Progenitor cell of endocrine pancreas (in vitro differentiated cells): ENCODE measurements around the gene ZNF10. TPM values are rescaled to one million over a fixed set of nuclear protein-coding genes. Genes with fewer than 3 reads are reported as not detected.

Experiments used
- DNase-seq: peaks from one replicate; pipeline ENCODE4 v3.0.0; 2021; ENCODE audit warnings: low spot score; ENCODE audit not compliant: unreplicated experiment
- H3K27ac Mint-ChIP-seq: 2 replicates; pipeline ENCODE4 v1.8.0; 2021; ENCODE audit warnings: mild to moderate bottlenecking, moderate library complexity, mixed read lengths
- H3K27me3 Mint-ChIP-seq: 2 replicates; pipeline ENCODE4 v1.8.0; 2021; ENCODE audit warnings: mixed read lengths
- H3K36me3 Mint-ChIP-seq: 2 replicates; pipeline ENCODE4 v1.8.0; 2022; ENCODE audit warnings: mixed read lengths; ENCODE audit not compliant: insufficient read depth
- H3K4me1 Mint-ChIP-seq: 2 replicates; pipeline ENCODE4 v1.8.0; 2021; ENCODE audit warnings: low read depth, mixed read lengths
- H3K4me3 Mint-ChIP-seq: 2 replicates; pipeline ENCODE4 v1.8.0; 2021; ENCODE audit warnings: low read depth, mild to moderate bottlenecking, moderate library complexity, mixed read lengths
- H3K9me3 Mint-ChIP-seq: 2 replicates; pipeline ENCODE4 v1.8.0; 2021; ENCODE audit warnings: low read depth, mixed read lengths
- total RNA-seq: library from RNA; stranded (reverse); gene quantifications from 2 replicates; pipeline ENCODE4 v1.2.1, GENCODE V29; 2021
- TF ChIP-seq, protein P1 (sequence below): fragments of 200-600 bp; sonication (generic); IDR thresholded peaks from one replicate; pipeline ENCODE4 v1.5.0; 2021; ENCODE audit warnings: antibody characterized with exemption, mild to moderate bottlenecking; ENCODE audit not compliant: unreplicated experiment

ZNF10 gene
- total RNA-seq, 1 donor from 2014 or later, result 24.6 TPM

DNA sequence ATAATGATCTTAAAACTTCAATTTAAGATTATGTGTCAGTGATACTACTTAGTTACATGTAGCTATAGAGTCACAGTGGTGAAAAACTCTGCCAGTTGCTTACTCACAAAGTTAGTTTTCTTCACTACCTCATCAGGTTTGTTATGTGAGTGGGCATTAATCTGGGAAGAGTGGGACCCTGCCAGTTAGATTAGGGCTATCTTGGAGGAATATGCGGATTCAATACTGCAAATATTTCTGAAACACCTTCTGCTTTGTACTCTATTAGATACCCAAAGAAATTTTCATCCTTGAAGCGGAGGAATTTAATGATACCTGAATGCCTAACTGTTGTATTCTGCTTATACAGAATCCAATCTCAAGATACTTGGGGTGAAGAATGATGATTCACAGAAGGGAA is 76.0 kb downstream of the ZNF10 start:
- H3K9me3 Mint-ChIP-seq, result peaks cover 54% of the 10 kb centered on the region

More for the DNA sequence above, 76.0 kb downstream of the ZNF10 start:
- H3K4me3 Mint-ChIP-seq, result no peak overlapping the region
- TF ChIP-seq, protein P1, sequence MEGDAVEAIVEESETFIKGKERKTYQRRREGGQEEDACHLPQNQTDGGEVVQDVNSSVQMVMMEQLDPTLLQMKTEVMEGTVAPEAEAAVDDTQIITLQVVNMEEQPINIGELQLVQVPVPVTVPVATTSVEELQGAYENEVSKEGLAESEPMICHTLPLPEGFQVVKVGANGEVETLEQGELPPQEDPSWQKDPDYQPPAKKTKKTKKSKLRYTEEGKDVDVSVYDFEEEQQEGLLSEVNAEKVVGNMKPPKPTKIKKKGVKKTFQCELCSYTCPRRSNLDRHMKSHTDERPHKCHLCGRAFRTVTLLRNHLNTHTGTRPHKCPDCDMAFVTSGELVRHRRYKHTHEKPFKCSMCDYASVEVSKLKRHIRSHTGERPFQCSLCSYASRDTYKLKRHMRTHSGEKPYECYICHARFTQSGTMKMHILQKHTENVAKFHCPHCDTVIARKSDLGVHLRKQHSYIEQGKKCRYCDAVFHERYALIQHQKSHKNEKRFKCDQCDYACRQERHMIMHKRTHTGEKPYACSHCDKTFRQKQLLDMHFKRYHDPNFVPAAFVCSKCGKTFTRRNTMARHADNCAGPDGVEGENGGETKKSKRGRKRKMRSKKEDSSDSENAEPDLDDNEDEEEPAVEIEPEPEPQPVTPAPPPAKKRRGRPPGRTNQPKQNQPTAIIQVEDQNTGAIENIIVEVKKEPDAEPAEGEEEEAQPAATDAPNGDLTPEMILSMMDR, result no peak
- no peaks in the 10 kb centered on the region for H3K4me1 Mint-ChIP-seq
- peaks cover 58% of the 10 kb centered on the region for H3K36me3 Mint-ChIP-seq
- no peaks in the 10 kb centered on the region for H3K27me3 Mint-ChIP-seq
- no peak for DNase-seq
- H3K27ac Mint-ChIP-seq, result peak overlapping the region; percentile 68

Other genes with a start within 250 kb of the ZNF10 start
- 48.1 and 51.4 TPM in 2 replicates for gene CHFR, start 243.0 kb upstream of the ZNF10 start, total RNA-seq
- gene ZNF605, start 174.3 kb upstream of the ZNF10 start, total RNA-seq, result 28.7 and 28.8 TPM in 2 replicates
- 12.9 and 13.4 TPM in 2 replicates for gene ZNF26, start 144.3 kb upstream of the ZNF10 start, total RNA-seq
- gene ZNF84, start 93.1 kb upstream of the ZNF10 start, total RNA-seq, result 102 and 103 TPM in 2 replicates
- 28.5 and 30.2 TPM in 2 replicates for gene ZNF140, start 49.7 kb upstream of the ZNF10 start, total RNA-seq
- gene ZNF891, start 353 bp upstream of the ZNF10 start, total RNA-seq, result 5.9 and 6.8 TPM in 2 replicates
- 33.1 and 34.5 TPM in 2 replicates for gene ZNF268, start 50.9 kb downstream of the ZNF10 start, total RNA-seq
- gene ANHX, start 105.2 kb downstream of the ZNF10 start, total RNA-seq, result not detected in 2 replicates